HG02642 (cell line): ENCODE results near the gene TRMT10C.

Experiments
- ATAC-seq: cut with Tn5 transposase; IDR thresholded peaks from one replicate; pipeline ENCODE4 v1.9.1; 2021; ENCODE audit warnings: mild to moderate bottlenecking; ENCODE audit not compliant: unreplicated experiment, poor library complexity

Gene TRMT10C

DNA sequence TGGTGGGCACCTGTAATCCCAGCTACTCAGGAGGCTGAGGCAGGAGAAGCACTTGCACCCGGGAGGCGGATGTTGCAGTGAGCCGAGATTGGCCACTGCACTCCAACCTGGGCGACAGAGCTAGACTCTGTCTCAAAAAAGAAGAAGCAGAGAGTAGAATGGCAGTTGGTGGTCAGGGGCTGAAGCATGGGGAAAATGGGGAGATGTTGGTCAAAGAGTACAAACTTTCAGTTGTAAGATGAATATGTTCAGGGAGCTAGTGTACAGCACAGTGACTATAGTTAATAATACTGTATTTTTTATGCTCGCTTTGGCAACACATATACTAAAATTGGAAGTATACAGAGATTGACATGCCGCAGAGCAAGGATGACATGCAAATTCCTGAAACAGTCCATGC is 53.9 kb downstream of the TRMT10C start:
- ATAC-seq, result no peak
